ENCODE results near the gene PDE11A.
"Not testable (repeated sequence)": the region's sequence is repeated elsewhere in the genome, so short reads cannot be mapped to it uniquely, and the experiment has no call there.

Gene PDE11A

DNA sequence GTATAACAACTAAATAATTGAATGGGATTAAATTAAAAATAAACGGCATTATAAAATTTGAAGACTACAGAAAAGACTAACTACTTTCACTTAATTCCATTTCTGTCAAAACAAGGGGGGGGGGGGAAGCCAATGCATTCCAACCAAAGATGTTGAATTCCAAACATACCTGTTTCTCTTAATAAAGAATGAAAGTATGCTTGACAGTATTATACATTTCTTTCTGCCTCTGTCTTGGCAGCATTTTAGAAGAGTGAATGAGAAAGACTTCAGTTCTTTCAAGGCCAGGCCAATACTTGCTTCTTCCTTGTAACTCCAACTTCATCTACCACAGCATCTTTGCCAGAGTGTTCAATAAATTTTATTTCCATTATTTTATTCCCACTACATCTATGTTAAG lies 65.9 kb downstream of the PDE11A start:
- no peak for DNase-seq

DNA sequence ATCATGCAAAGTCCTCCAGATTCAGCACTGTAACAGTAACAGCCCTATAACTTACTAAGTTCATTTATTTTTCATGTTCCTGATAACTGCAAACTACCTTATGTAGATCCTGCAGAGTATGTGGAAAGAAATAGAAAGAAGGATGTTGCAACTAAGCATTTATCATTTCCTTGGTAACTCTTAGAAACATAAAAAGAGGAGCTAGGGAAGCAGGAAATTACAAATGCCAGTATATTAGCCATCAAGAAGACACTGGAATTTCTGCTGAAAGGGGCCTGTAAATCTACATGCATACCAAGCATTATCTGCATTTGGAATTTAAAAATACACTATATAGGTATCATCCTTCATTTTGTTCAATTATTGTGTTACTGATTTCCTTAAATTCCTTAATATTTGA lies 66.8 kb downstream of the PDE11A start:
- peak in 1 of 2 donors; percentile 0 for DNase-seq

DNA sequence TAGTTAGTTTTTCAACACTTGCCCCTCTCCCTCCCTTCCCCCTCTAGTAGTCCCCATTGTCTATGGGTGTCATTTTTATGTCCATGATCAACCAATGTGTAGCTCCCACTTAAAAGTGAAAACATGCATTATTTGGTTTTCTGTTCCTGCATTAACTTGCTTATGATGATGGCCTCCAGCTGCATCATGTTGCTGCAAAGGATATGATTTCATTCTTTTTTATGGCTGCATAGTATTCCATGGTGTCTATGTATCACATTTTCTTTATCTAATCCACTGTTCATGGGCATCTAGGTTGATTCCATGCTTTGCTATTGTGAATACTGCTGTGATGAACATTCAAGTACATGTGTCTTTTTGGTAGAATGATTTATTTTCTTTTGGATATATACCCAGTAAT lies 70.5 kb downstream of the PDE11A start:
- DNase-seq: no peak

DNA sequence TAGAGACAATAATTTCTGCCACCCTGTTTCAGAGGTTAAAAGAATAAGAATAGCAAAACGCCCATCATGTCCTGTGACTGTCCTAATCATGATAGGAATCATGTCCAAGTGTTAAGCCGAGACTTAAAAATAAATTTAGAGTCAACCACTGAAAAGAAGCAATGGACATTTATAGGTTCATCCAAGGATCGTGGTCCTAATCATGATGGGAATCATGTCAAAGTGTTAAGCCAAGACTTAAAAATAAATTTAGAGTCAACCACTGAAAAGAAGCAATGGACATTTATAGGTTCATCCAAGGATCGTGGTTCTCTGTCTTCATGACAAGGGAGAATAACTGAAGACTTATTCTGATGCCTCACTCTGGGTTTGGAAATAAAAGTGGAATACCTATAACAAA lies 73.6 kb downstream of the PDE11A start:
- no peak for DNase-seq

DNA sequence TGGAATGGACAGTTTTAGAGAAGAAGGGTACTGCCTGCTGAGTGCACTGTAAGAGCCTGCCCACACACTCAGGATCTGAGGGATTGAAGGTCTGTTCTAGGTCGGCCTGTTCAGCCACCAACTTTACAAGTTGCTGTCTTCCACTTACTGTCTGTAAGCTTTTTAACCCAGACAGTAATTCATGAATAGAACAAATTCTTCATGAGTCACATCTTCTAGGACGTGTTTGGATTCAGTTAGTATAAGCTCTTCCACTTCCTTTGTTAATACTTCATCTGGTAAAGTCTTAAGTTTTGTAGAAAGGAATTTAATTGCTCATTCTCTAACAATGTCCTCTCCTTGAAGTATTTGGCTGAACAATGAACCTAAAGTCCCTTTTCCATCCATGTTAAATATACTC lies 74.6 kb downstream of the PDE11A start:
- no peak for DNase-seq

DNA sequence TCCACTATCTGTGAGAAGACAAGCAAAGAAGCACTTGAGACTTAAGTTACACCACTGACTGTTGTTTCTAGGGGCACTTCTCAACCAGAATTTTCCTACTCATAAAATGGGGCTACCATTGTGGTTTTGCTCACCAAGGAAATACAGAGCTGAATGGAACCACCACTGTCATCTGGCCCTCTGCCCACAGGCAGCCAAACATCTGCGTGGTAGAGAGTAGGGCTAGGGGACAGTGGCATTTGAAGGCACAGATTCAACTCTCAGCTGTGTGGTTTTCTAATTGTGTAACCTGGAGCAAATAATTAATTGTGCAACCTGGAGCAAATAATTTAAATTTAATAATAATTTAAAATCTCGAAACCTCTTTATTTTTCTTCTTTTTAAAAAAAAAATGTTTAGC lies 79.6 kb downstream of the PDE11A start:
- DNase-seq: no peak

DNA sequence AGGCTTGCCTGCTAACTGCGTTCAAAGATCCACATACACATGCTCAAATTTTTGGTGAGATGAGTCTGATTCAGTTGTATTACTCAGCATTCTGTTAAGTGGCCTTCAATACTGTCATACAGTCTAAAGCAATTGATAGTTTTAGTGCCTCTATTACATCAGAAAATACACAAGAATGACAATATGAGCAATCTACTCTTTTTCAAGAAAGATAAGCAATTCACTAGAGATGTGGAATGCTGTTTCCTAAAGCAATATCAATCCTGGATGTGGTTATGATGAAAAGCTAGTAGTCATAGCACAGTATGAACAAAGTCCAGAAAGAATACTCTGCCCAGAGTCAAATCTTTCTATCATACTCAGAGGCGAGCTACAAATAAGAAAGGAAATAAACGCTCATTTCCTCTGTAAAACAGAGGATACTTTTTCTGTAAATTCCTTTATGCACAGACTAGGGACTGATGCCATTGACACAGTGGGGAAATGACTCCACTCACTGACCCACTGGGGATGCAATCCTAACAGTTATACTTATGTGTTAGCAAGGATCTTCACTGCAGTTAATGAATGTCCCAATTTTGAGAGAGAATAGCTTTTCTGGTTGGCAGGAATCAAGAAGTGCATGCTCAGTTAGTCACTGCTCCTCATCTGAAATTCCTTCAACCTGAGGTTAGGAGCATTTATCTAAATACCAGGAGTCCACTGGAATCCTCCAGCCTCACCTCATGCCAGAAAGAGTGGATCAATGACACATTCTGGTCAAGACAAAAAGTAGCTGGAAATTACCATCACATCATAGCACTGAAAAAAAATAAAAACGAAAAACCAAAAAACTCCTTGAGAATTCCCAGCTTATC lies 83.3 kb downstream of the PDE11A start:
- no peak for DNase-seq

DNA sequence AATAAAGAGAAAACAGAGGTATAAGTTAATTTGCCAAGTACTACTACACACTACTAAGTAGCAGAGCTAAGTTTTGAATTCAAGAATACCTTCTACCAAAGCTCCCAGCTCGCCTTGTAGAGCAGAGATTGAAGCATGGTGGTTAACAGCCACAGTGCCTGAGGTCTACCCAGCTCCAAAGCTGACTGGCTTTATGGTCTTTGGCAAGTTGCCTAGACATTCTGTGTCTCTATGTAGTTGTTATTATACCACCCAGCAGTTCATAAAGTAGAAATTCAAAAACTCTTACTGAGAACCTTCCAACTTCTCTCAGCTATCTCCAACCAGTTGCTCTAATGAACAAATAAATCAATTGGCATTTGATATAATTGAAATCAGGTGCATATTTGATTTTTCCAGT lies 87.8 kb downstream of the PDE11A start:
- DNase-seq: no peak

DNA sequence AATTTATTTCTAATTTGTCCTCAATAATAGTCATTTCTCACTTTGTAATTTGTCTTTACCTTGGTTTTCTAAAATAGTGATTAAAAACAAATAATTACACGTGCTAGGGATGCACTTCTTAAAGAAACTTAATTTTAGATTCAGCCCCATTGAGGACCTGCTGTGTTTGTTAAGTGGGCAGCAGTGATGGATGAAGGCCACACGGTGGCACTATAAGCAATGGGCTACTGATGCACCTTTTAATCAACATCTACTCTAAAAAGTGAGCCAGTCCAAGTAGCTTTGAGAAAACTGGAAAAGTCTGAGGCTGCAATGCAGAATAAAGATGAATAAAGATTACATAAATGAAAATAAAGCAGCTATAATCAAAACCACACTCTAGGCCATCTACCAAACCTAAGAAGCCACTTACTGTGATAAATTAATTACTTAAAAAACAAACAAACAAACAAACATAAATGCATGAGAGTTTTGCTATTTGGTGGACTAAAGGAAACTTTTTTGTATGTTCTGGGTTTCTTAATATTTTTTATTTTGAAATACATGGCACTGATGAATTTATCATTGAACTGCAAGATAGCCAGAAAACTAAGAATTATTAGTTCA lies 89.3 kb downstream of the PDE11A start:
- peak; percentile 8 to 38 for DNase-seq

DNA sequence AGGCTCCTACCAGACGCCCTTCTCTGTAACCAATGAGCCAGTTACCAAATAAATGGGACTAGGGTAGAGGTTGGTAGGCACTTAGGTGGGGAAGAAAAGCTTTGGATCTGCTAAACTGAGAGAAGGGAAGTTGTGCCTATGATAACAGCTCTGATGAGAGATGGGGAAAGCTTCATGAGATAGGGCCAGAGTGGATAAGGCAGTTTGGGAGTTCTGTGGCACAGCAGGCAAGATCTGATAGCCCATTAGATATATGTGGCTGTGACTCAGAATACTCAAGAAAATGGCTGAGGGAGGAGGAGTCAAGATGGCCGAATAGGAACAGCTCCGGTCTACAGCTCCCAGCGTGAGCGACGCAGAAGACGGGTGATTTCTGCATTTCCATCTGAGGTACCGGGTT lies 99.8 kb downstream of the PDE11A start:
- DNase-seq: no peak

DNA sequence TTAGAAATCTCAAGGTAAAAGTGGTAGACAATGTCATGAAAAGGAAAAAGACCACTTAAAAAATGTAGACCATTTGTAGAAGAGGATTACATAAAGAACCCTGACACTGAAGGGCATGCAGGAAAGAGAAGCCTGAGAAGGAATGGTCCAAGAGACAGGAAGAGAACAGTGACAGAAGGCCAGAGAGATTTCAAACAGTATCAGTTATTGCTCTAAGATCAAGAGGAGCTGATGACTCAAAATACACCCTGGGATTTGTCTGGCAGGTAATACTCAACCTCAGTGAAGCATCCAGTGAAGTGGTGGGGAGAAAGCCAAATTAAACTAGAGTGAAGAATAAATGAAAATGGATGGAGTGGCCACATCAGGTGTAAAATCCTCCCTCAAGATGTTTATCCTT lies 100.5 kb downstream of the PDE11A start:
- no peak for DNase-seq

DNA sequence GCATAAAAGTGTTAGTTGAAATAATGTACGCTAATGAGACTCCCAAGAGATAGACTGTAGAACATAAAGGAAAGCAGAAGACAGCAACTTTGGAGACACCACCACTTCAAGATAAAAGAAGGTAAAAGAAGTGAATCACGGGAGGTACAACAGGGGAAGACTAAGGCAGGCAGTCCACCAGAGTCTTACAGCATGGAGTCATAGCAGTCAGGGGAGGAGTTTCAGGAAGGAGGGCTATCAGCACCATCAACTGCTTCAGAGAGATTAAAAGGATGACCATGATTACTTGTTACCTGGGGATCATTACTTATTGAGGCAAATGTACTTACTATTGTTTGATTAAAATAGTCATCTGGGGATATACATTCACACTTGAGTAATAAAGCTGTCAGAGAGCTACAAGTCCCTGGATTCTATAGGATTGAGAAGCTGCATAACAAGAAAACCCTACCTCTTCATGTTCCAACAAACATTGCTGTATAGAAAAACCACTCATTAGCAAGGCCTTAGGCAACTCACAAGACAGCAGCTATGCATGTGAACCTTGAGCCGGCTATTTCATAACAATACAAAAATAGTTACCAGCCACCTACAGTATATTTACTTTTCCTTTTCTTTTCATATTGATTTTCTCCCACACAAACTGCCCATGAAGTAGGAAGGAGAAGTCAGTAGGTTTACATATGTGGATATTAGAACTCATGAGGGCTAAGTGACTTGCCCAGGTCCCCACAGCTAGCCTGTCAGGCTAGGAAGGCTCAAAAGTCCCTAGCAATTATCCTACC lies 101.7 kb downstream of the PDE11A start:
- DNase-seq: peak in 1 of 2 donors; percentile 6

DNA sequence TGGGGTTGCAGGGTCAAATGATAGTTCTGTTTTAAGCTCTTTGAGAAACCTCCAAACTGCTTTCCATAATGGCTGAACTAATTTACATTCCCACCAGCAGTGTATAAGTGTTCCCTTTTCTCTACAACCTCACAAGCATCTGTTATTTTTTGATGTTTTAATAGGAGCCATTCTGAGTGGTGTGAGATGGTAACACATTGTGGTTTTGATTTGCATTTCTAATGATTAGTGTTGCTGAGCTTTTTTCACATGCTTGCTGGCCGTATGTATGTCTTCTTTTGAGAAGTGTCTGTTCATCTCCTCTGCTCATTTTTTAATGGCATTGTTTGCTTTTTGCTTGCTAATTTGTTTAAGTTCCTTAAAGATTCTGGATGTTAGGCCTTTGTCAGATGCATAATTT lies 107.7 kb downstream of the PDE11A start:
- DNase-seq: no peak

DNA sequence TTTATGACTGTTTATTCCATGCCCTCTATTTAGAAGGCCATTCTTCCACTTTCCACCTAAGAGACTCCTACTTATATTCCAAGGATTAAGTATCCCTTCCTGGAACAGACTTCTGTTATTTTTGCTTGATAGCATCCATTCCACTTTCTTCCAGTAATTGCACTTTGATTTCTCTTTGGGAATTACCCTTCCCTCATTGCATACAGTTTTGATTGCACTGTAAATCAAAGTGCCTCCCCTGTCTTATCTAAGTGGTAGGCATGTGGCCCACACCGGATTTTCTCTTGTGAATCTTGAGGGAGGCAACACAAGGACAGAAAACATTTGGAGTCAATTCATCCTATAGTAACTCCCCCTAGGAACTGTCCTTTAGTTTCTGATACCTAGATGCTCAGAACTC lies 120.4 kb downstream of the PDE11A start:
- no peak for DNase-seq

DNA sequence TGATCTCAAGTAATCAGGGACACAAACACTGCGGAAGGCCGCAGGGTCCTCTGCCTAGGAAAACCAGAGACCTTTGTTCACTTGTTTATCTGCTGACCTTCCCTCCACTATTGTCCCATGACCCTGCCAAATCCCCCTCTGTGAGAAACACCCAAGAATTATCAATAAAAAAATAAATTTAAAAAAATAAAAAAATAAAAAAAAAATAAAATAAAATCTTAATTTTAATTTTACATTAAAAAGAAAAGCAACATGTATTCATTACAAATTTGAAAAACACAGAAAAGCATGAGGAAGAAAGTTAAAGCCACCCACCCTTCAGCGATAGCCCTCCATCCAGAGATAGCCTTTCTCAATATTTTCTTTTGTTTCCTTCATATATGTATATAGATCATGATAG lies 125.0 kb downstream of the PDE11A start:
- not testable (repeated sequence) for DNase-seq

DNA sequence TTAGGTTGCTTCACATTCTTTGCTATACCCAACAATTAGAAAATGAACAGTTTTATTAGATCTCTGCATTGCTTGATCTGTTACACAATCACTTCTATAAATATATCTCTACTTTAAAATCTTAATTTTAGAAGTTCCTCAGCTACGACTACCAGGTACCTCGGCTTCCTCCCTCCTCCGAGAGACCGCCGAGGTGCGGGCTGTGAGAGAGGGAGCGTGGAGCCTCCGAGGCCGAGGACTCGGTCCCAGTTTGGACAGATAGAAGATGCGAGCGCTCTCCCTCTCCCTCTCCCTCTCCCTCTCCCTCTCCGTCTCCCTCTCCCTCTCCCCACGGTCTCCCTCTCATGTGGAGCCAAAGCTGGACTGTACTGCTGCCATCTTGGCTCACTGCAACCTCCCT lies 128.0 kb downstream of the PDE11A start:
- DNase-seq: not testable (repeated sequence)

DNA sequence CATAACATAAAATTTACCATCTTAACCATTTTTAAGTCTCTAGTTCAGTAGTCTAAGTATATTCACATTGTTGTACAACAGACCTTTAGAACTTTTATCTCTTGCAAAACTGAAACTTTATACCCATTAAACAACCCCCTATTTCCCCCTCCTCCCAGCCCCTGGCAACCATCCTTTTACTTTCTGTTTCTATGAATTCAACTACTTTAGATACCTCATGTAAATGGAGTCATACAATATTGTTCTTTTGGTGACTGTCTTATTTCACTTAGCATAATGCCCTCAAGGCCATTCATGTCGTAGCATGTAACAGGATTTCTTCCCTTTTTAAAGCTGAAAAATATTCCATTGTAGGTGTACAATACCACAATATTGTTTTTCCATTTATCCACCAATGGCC lies 129.8 kb downstream of the PDE11A start:
- no peak for DNase-seq

DNA sequence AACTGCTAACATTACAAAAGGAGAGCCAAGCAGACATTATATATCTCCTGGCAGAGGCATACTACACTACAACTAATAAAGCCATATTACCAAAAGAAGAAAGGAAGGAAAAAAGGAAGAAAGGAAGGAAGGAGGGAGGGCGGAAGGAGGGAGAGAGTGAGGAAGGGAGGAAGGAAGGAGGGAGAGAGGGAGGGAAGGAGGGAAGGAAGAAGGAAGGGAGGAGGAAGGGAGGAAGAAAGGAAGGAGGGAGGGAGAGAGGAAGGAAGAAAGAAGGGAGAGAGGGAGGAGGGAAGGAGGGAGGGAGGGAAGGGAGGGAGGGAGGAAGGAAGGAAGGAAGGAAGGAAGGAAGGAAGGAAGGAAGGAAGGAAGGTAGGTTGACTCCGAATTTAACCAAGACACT lies 133.4 kb downstream of the PDE11A start:
- DNase-seq: no peak

DNA sequence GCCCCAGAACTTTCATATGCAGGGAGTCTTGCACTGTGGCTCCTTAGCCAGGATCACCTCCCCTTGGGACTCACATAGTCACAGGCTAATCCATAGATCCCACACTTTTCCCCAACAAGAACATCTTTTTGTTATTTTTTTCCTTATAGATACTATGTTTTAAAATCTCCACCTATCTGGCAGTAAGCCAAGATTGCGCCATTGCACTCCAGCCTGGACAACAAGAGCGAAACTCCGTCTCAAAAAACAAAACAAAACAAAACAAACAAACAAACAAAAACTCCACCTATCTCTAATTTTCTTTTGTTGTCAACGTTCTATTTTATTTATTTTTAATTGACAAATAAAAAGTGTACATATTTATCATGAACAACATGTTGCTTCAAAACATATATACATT lies 141.7 kb downstream of the PDE11A start:
- no peak for DNase-seq

DNA sequence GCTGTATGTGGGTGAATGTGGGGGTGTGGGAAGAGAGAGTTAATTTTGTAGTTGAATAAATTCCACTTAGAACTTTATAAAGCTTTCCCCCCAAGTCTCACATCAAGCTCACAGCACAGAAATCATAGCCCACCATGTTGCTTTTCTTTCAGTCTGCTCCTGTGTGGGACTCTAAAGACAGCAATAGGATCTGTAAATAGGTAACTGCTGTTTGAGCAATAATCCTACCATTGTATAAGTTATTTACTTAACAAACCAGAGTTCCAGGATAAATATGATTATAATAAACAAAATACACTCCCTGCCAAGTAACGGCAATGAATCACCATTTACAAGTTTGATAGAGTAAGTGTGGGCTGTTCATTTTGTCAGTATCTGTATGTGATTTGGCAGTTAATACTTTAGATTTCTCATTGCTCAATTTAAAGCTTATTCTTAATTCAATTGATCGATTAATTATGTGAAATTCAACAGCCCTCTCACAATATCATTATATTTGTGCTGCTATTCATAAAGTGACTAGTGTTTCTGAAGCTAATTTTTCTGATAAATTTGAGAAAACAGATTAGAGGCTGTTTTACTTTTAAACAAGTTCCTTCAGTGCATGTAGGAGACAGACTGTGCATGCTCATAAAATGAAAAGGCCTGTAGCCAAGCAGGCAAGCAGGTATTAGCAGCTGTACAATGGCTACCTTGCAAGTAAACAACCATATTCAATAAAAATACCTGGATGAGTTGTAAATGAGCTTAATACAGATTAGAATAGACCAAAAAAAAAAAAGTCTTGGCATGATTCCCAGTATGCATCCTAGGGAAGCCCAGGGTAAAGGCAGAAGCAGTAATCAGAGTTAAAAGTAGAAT lies 142.7 kb downstream of the PDE11A start:
- DNase-seq: no peak

DNA sequence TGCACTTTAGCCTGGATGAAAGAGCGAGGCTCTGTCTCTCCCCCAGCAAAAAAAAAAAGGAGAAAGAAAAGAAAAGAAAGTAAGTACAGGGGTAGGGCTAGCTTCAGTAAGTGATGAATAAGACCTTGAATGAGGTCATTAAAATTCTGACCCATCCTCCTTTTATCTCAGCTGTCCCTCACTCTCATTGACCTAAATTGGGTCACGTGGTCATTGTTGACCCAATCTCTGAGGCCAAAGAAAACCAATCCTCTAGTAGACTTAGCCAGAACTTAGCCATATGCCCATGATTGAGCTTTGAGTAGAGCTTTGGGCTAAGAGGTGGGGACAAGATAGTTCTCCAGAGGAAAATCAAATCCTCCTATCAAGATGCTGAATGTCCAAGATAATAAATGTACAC lies 149.3 kb downstream of the PDE11A start:
- DNase-seq: no peak

DNA sequence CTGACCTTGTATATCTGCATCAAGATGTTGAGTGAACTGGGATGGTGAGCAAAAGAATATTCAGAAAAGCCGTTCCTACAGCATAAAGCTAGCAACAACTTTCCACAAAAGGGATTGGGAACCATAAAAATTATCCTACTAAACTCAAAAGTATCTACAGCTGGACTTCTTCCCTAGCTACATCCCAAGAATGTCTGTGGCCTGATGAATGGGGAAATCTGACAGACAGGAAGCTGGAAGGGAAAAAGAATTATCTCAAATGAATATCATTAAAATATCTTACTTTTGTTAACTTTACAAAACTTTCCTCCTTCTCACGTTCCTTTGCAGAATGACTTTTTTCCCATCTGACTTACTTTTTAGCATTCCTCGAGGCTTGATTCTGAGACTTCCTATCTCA lies 150.9 kb downstream of the PDE11A start:
- no peak for DNase-seq

DNA sequence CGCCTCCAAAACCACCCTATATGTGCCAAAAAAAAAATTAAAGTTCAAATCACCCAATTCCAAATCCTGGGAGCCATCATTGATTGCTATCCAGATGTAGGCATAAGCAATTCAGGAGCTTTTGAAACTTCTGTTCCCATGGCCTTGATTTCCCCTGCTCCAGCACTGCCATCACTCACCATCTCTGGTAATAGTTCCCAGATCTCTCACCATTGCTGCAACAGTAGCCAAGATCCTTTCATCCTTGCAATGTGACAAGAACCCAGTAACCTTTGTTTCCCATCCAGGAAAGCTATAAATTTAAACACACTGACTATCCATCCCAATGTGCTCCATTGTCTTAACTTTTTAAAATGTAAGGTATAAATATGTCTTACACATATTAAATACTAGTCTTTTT lies 155.4 kb downstream of the PDE11A start:
- DNase-seq: no peak

All from inflammatory macrophage treated with lipopolysaccharide for 1 hour (primary cell).